NCI-H82 (cell line): Measurements from ENCODE around the gene C22orf23.
A peak's percentile ranks its signal among the peaks of the same experiment; 100 is the strongest.
"Not testable (repeated sequence)": the region's sequence is repeated elsewhere in the genome, so short reads cannot be mapped to it uniquely, and the experiment has no call there.

ENCODE experiments used
- DNase-seq: peaks from one replicate; lab custom pipeline; 2025; lab: John Stamatoyannopoulos, UW

C22orf23 gene

GRCh38 chr22:37982151-37982785 is 28.9 kb upstream of the C22orf23 start:
- no peak for DNase-seq

- no peak for DNase-seq
These were observed 28.0 kb upstream of the C22orf23 start for GRCh38 chr22:37981282-37982011.

DNA sequence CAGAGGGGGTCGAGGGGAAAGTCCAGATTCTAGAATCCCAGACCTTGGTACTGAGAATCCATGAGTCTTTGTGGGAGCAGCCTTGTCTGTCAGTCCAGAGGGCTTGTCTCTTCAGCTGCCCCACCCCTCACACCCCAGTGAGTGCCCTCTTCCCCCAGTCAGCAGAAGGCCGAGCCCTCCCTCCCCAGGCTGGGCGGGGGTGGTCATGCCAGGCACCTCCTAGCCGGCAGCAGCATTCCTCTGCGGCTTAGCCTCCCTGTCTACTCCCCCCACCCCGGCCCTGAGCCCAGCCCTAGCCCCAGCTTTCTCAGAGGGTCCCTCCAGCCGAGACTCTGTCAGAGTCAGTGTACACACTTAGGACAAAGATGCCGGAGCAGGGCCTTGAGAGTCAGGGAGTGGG is 26.4 kb upstream of the C22orf23 start:
- no peak for DNase-seq

DNA sequence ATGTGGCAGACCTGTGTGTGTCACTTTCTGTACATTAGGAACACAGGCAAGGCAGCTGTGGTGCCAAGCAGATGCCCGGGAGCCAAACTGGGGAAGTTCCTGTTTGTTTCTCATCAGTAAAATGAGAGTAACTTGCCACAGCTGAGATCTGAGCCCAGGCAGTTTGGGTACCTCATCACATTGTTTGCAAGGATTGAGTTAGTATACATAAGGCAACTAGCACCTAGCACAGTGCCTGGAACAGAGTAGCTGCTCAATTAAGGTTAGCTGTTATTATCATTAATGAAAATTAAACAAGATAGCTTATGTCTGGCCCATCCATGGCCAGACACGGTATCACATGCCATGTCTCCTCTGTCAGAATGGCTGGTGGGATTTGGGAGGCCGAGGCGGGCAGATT is 23.1 kb upstream of the C22orf23 start:
- no peak for DNase-seq

GRCh38 chr22:37976022-37976421 is 22.6 kb upstream of the C22orf23 start:
- not testable (repeated sequence) for DNase-seq

DNA sequence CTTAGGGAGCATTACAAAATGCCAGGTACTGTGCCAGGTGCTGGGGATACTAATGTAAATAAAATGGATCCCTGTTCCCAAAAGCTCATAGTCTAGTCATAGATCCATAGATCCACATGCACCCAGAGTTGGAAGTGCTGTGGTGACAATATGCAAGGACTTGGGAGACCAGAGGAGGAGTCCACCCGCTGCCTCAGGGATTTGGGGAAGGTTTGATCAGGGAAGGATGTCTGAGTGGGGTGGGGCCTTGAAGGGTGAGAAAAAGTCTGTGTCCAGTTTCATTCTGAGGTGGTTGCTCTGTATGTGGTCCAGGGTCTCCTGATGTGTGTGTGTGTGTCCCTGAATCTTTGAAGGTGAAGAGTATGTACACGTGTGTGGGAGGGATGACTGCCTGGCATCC is 21.8 kb upstream of the C22orf23 start:
- no peak for DNase-seq

GRCh38 chr22:37973271-37974170 is 20.1 kb upstream of the C22orf23 start:
- no peak for DNase-seq

GRCh38 chr22:37972527-37972926 is 19.1 kb upstream of the C22orf23 start:
- peak; percentile 51 for DNase-seq

DNA sequence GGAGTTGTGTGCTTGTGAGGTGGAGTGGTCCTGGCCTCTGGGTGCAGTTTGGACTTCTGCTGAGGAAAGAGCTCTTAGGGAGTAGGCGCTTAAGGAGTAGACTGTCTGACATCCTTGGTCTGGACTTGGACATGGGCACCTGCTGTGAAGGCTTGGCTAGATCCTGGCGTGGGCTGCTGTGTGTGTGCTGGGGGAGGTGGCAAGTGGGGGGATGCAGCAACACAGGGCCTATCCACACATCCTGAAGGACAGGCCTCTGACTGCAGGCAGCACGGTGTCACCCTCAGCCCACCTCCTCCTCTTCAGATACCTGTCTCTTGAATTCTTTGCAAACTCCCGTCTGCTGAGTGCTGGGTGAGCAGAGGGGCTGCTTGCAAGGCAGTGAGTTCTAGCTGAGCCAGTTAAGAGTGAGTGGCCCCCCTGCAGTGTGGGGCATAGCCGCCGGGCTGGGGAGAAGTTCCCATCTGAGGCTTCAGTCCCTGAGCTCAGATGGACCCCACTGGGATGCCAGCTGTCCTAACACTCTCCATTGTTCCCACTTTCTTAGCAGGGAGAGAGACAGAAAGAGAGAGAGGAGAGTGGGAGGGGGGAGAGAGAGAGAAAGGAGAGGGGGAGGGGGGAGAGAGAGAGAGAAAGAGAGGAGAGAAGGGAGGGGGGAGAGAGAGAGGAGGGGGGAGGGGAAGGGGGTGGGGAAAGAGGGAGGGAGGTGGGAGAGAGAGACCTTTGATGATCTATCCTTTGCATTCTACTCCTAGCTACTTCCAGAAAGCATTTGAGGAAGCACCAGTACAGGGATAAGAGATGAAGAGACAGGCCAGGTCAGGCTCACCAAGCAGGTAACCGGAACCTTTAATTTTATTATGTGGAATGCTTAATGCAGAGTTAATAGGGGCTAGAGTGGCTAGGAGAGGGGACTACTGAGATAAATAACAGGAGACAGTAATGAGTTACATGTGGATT is 18.4 kb upstream of the C22orf23 start:
- no peak for DNase-seq

DNA sequence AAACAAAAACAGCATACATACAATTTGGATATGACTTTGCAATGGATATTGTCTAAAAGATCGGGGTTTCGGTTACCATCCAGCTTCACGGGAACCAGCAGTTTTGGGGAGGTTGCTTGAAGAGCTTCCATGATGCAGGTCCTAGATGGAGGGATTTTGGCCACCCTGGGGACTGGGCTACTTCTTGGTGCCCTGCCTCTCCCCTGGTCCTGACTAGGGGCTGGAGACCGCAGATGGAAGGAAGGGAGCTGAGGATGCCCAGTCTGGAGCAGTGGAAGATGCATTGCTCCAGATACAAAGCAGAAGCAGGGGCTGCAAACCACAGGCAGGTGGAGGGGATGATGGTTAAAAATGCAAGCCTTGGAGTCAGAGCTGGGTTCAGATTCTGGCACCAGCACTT is 17.5 kb upstream of the C22orf23 start:
- DNase-seq: no peak

DNA sequence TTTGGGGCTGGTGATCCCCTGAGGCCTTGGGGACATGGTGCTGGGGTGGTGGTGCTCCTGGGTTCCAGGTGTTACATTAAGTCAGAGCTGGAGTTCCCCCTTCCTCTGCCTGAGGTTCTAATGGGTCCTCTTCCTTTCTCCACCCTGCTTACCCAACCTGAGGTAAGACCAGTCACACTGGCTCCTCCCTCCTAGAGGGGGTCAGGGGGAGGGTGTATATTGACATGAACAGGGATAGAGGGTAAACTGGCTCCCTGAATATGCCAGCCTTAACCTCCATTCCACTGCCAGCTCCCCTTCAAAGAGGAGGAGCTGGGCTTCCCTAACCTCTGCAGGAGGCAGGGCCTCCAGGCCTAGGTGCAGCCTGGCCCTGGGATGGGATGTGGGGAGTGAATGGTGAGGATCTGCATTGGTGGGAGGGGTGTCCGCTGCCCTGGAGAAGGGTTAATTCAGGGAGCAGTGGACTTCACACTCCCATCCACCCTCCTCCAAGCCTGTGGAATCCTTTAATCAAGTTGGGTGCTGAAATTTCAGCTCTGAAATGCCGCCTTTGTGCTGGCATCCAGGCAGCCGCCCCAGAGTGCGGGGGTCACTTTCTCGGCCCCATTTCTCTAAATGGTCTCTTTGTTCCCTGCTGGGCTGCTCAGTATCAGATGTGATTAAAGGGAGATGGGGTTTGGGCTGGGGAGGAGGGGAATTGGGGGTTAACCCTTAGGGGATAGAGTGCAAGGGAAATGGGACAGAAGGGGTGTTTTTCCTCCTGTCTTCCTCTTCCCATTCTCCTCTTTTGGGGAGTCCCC is 15.3 kb upstream of the C22orf23 start:
- DNase-seq: no peak

DNA sequence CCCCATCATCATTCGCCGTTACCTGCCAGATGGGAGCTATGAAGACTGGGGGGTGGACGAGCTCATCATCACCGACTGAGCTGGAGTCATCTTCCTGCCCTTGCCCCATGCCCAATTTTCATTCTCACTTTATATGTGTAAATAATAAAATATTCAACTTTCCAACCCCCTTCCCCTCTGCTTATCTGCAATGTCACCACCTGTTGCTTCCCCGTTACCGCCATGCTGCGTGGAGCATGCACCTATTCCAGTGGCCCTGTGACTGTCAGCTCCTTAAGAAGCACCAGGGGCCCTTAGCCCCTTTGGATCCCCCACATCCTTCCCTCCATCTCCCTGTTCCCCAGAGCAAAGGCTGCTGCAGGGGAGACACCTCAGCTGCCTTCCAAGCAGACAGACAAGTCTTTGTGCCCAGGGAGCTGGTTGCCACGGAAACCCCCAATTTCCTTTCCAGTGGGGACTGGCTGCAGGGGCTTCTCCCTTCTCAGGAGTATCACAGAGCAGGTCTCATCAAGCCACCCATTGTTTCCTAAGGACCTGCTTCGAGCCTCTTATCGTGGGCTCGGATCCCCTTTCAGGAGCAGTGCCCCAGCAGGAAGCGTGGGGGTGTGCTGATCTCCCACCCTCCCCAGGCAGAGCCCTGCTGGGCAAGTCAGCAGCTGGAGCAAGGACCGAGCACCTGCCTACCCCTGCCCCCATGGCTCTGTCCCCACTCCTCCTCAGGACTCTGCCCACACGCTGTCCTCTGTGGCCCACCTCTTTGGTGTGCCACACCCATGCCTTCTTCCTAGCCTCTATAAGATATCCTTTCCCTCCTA is 14.4 kb upstream of the C22orf23 start:
- no peak for DNase-seq

DNA sequence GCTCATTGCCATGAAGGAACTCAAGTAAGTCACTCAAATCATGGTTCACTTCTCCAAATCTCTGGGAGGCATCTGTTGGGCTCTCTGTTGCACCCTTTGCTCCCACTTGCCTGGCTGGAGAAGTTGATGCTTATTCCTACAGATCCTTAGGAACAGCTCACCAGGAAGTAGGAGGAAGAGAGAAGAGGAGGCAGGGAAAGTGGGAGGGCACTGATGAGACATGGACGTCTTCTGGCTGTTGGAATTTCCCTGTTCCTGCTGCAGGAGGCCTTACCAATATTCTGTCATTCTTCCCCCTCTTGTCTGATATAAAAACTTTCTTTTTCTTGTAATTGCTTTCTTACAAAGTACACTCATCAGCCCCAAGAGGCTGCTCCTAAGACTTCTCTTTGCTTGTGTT is 13.7 kb upstream of the C22orf23 start:
- no peak for DNase-seq

DNA sequence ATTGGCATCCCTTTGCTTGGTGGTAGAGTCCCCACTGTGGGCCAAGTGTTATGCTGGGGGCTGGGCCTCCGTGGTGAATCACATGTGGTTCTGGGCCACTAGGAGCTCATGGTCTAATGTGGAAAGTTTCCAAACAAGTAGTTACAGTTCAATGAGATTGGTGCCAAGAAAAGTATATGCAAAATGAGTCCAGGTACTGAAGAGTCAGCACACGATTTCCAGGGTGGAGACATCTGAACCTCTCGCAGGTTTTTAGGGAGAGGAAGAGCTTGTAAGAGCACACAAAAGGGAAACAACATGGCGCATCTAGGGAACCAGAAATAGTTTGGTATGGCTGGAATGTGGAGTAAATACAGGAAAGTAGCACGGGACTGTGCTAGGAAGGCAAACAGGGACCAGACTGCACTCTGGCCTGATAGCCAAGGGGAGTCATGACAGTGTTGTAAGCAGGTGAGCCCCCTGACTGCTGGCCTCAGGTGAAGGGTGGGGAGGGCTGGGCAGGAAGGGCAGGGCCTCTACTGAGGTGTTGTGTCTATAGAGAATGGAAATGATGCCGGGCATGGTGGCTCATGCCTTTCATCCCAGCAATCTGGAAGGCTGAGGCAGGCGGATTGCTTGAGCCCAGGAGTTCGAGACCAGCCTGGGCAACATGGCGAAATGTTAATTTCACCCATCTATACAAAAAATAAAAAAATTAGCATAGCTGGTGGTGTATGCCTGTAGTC is 12.7 kb upstream of the C22orf23 start:
- no peak for DNase-seq

DNA sequence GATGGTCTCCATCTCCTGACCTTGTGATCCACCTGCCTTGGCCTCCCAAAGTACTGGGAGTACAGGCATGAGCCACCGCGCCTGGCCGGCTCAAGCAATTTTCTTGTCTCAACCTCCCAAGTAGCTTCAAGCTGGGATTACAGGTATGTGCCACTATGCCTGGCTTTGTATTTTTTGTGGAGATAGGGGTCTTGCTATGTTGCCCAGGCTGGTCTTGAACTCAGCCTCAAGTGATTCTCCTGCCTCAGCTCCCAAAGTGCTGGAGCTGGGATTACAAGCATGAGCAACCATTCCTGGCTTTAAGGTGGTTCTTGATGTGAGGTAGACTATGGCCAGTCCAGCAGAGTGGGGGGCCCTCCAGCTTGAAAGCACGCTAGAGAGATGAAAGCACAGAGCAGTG is 7.7 kb upstream of the C22orf23 start:
- DNase-seq: no peak

DNA sequence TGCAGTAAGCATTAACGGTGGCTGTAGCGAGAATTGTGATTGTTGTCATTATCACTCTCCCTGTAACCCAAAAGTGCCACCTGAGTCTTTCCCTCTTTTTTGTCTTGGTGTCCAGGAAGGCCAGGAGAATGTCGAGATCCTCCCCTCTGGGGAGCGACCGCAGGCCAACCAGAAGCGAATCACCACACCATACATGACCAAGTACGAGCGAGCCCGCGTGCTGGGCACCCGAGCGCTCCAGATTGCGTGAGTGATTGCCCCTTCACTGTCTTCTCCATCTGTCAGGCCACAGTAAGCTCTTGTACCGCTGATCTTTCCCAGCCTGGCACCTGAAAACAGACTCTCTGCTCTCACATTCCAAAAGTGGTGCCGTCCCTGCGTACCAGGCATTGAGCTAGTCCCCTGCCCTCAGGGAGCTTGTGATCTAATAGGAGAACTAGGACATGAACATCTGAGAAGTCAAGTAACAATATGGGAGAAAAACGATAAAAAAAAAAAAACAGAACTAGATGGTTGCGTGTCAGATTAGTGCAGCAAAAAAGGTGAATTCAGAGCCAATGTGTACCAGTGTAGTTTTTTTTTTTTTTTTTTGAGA is 5.9 kb upstream of the C22orf23 start:
- DNase-seq: no peak

DNA sequence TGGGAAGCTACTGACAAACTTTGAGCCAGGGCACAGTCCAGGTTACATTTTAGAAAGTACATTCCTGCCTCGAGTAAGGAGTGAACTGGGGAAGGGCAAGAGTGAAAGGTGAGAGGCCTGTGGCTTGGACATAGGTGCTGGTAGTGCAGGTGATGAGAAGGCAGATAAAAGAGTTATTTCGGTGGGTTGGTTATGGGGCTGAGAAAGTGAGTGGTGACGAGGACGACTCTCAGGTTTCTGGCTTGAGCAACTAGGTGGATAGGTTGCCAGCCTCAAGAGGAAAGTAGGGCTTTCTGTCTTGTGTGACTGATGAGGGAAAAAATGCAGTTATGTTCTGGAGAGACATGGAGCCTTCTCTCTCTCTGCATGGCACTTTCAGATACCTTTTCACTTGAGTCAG is 3.8 kb upstream of the C22orf23 start:
- no peak for DNase-seq

GRCh38 chr22:37955825-37956397 is 2.5 kb upstream of the C22orf23 start:
- not testable (repeated sequence) for DNase-seq

GRCh38 chr22:37954686-37955085 is 1.3 kb upstream of the C22orf23 start:
- no peak for DNase-seq
